Mucosa of rectum (tissue), 2 donors: Measurements from ENCODE around the gene ABCA9.
"Not testable (repeated sequence)": the region's sequence is repeated elsewhere in the genome, so short reads cannot be mapped to it uniquely, and the experiment has no call there.

Source experiments
- H3K27ac ChIP-seq, 2 donors: one replicate each; pipeline ENCODE4 v1.7.0; 2013; ENCODE audit warnings: inconsistent platforms in 2 of 2, low read depth in 2 of 2, low read length in 2 of 2
- H3K27me3 ChIP-seq, 2 donors: one replicate each; pipeline ENCODE4 v1.7.0; 2013; ENCODE audit warnings: low read length in 2 of 2; ENCODE audit not compliant: control insufficient read depth in 2 of 2, insufficient read depth in 2 of 2
- H3K36me3 ChIP-seq, 2 donors: one replicate each; pipeline ENCODE4 v1.7.0; 2013; ENCODE audit warnings: low read length in 2 of 2; ENCODE audit not compliant: control insufficient read depth in 2 of 2, insufficient read depth in 2 of 2
- H3K4me1 ChIP-seq, 2 donors: one replicate each; pipeline ENCODE4 v1.7.0; 2013; ENCODE audit warnings: low read length in 2 of 2, mild to moderate bottlenecking in 1 of 2; ENCODE audit not compliant: control insufficient read depth in 2 of 2, insufficient read depth in 2 of 2
- H3K4me3 ChIP-seq, 2 donors: one replicate each; pipeline ENCODE4 v1.7.0; 2013; ENCODE audit warnings: low read length in 2 of 2
- H3K9ac ChIP-seq, 2 donors: one replicate each; pipeline ENCODE4 v1.7.0; 2013; ENCODE audit warnings: low read length in 2 of 2, low read depth in 1 of 2, mild to moderate bottlenecking in 1 of 2
- H3K9me3 ChIP-seq, 2 donors: one replicate each; pipeline ENCODE4 v1.7.0; 2013; ENCODE audit warnings: low read length in 2 of 2; ENCODE audit not compliant: control insufficient read depth in 2 of 2
- donor health status: healthy.
- donor health status: Normal muscosa, but diverticular disease.

The ABCA9 gene

DNA sequence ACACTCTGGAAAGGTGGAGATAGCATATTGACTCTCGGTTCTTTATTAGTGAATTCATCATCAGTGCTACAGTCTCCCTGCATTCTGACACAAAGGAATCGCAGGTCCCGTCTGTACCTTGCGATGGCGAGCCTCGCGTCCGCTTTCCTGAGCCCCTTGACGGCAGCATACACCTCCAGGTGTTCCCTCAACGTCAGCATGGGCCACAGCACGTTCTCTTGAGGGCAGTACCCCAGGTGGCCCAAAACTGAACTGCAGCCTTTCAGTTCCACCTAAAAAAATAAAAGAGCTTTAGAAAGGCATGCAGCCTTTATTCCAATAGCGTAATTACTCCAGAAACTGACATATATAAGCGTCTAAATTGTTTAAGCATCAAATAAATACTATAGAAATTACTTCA is 24.2 kb upstream of the ABCA9 start:
- H3K4me3 ChIP-seq = no peak overlapping the region
- H3K27ac ChIP-seq = no peak overlapping the region
- peaks cover 0 to 2% of the 10 kb centered on the region in 2 donors for H3K36me3 ChIP-seq
- no peaks in the 10 kb centered on the region for H3K27me3 ChIP-seq
- H3K4me1 ChIP-seq = no peaks in the 10 kb centered on the region
- H3K9me3 ChIP-seq = peaks cover 0 to 3% of the 10 kb centered on the region in 2 donors
- H3K9ac ChIP-seq = no peak overlapping the region

DNA sequence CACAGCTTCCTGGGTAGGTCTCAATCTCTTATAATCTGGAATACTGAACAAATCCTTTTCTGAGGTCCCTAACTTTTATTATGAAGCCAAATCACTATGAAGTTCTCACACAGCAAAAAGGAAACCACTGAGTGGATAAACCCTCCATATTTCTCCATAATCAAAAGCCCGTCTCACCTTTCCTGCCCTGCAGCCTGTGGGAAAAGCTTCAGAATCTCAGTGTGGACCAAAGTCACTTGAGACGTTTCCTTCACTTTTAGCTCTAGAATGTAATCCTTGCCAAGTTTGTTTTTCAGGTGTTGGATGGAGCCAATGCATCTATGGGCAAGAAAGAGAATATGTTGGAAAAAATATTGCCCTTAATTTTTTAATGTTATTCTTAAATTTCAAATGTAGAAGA is 22.0 kb upstream of the ABCA9 start:
- Histone ChIP-seq H3K36me3 (peaks cover 0 to 2% of the 10 kb centered on the region in 2 donors), H3K9me3 (peaks cover 0 to 3% of the 10 kb centered on the region in 2 donors), H3K27me3 (no peaks in the 10 kb centered on the region), H3K27ac (no peak overlapping the region), H3K4me3 (no peak overlapping the region), H3K4me1 (no peaks in the 10 kb centered on the region), H3K9ac (no peak overlapping the region)

- no peak overlapping the region for H3K4me3 ChIP-seq
- no peak overlapping the region for H3K9ac ChIP-seq
- H3K9me3 ChIP-seq = peaks cover 0 to 3% of the 10 kb centered on the region in 2 donors
- no peaks in the 10 kb centered on the region for H3K27me3 ChIP-seq
- no peaks in the 10 kb centered on the region for H3K4me1 ChIP-seq
- no peaks in the 10 kb centered on the region for H3K36me3 ChIP-seq
- H3K27ac ChIP-seq = no peak overlapping the region
These were observed 18.1 kb upstream of the ABCA9 start for GRCh38 chr17:69078864-69079263.

GRCh38 chr17:69075823-69076222 is 15.1 kb upstream of the ABCA9 start:
- no peaks in the 10 kb centered on the region for H3K36me3 ChIP-seq
- H3K4me1 ChIP-seq = no peaks in the 10 kb centered on the region

GRCh38 chr17:69073392-69073791 is 12.7 kb upstream of the ABCA9 start:
- not testable (repeated sequence) for H3K4me3 ChIP-seq, H3K9ac ChIP-seq, H3K4me1 ChIP-seq, H3K36me3 ChIP-seq, H3K27ac ChIP-seq, H3K9me3 ChIP-seq, H3K27me3 ChIP-seq

More at GRCh38 chr17:69075823-69076222, 15.1 kb upstream of the ABCA9 start:
- H3K27me3 ChIP-seq = no peaks in the 10 kb centered on the region
- H3K27ac ChIP-seq = no peak overlapping the region
- no peaks in the 10 kb centered on the region for H3K9me3 ChIP-seq
- H3K9ac ChIP-seq = no peak overlapping the region
- no peak overlapping the region for H3K4me3 ChIP-seq

GRCh38 chr17:69072803-69073256 is 12.1 kb upstream of the ABCA9 start:
- H3K4me1 ChIP-seq, H3K9me3 ChIP-seq, H3K27me3 ChIP-seq, H3K9ac ChIP-seq, H3K36me3 ChIP-seq, H3K4me3 ChIP-seq, H3K27ac ChIP-seq: not testable (repeated sequence)

- not testable (repeated sequence) for H3K27ac ChIP-seq, H3K9me3 ChIP-seq, H3K36me3 ChIP-seq
These were observed 10.5 kb upstream of the ABCA9 start for GRCh38 chr17:69071233-69071586.

DNA sequence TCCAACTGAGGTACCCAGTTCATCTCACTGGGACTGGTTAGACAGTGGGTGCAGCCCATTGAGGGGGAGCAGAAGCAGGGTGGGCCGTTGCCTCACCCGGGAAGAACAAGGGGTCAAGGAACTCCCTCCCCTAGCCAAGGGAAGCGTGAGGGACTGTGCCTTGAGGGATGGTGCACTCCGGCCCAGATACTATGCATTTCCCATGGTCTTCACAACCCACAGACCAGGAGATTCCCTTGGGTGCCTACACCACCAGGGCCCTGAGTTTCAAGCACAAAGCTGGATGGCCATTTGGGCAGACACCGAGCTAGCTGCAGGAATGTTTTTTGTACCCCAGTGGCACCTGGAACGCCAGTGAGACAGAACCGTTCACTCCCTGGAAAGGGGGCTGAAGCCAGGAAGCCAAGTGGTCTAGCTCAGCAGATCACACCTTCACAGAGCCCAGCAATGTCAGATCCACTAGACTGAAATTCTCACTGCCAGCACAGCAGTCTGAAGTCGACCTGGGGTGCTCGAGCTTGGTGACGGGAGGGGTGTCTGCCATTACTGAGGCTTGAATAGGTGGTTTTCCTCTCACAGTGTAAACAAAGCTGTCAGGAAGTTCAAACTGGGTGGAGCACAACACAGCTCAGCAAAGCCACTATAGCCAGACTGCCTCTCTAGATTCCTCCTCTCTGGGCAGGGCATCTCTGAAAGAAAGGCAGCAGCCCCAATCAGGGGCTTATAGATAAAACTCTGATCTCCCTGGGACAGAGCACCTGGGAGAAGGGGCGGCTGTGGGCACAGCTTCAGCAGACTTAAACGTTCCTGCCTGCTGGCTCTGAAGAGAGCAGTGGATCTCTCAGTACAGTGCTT is 9.9 kb upstream of the ABCA9 start:
- H3K27me3 ChIP-seq, H3K9me3 ChIP-seq, H3K36me3 ChIP-seq, H3K9ac ChIP-seq, H3K4me1 ChIP-seq, H3K27ac ChIP-seq: not testable (repeated sequence)
- peak overlapping the region in 1 of 2 donors; percentile 56 for H3K4me3 ChIP-seq

More at GRCh38 chr17:69071233-69071586, 10.5 kb upstream of the ABCA9 start:
- H3K9ac ChIP-seq, H3K4me3 ChIP-seq, H3K27me3 ChIP-seq, H3K4me1 ChIP-seq: not testable (repeated sequence)

GRCh38 chr17:69069226-69069750 is 8.6 kb upstream of the ABCA9 start:
- H3K4me3 ChIP-seq = no peak overlapping the region
- no peak overlapping the region for H3K27ac ChIP-seq
- no peaks in the 10 kb centered on the region for H3K36me3 ChIP-seq
- no peaks in the 10 kb centered on the region for H3K27me3 ChIP-seq
- no peak overlapping the region for H3K9ac ChIP-seq
- no peaks in the 10 kb centered on the region for H3K4me1 ChIP-seq
- H3K9me3 ChIP-seq = no peaks in the 10 kb centered on the region

GRCh38 chr17:69067274-69068047 is 6.7 kb upstream of the ABCA9 start:
- no peaks in the 10 kb centered on the region for H3K36me3 ChIP-seq
- no peaks in the 10 kb centered on the region for H3K4me1 ChIP-seq
- H3K4me3 ChIP-seq = no peak overlapping the region
- no peaks in the 10 kb centered on the region for H3K27me3 ChIP-seq
- H3K9ac ChIP-seq = no peak overlapping the region
- no peaks in the 10 kb centered on the region for H3K9me3 ChIP-seq
- H3K27ac ChIP-seq = no peak overlapping the region
